HCT116 (cell line): Measurements from ENCODE around the gene RBBP8. TPM values are rescaled to one million over a fixed set of nuclear protein-coding genes. Genes with fewer than 3 reads are reported as not detected.

Experiments
- ATAC-seq: fragments of 200-7000 bp; cut with Tn5 transposase; 2 replicates; pipeline ENCODE4 v1.9.1; 2020; ENCODE audit warnings: mild to moderate bottlenecking, moderate library complexity
- BruUV-seq: library from RNA; stranded (reverse); fragments of 400-500 nt; replicated peaks from 2 replicates; lab custom pipeline; 2021; lab: Mats Ljungman, UMichigan
- CTCF ChIA-PET: fragments of 300-600 bp; sonication (Branson Sonifier 250); formaldehyde crosslinking; loops from one replicate; lab custom pipeline; 2021; ENCODE audit warnings: antibody characterized with exemption; lab: Charles Lee
- POLR2A ChIA-PET: fragments of 300-600, 350-600 bp; sonication (Branson Sonifier 250); formaldehyde crosslinking; loops from one replicate; lab custom pipeline; 2021; ENCODE audit warnings: antibody characterized with exemption; lab: Charles Lee
- RAD21 ChIA-PET, 2 experiments: fragments of 300-600 bp; sonication (Branson Sonifier 250); formaldehyde crosslinking; loops; one replicate each; lab custom pipeline; 2023; ENCODE audit warnings: low total read pairs in 2 of 2; ENCODE audit not compliant: uncharacterized antibody in 2 of 2, unreplicated experiment in 2 of 2, low non-redundant PET in 1 of 2; lab: Charles Lee
- DNase-seq: peaks from one replicate; pipeline ENCODE4 v3.0.0-alpha.2; 2010; ENCODE audit warnings: low read depth, low spot score
- H2AFZ ChIP-seq: fragments of 200-600 bp; shearing (Covaris generic), sonication (generic); 2 replicates; pipeline ENCODE4 v1.6.1; 2017; ENCODE audit warnings: low read depth, mixed run types, mixed read lengths, antibody characterized with exemption, low read length; ENCODE audit not compliant: poor library complexity, severe bottlenecking
- H3K27ac ChIP-seq: 2 replicates; pipeline ENCODE4 v1.5.1; 2012; ENCODE audit warnings: low read depth, low read length
- H3K27me3 ChIP-seq: fragments of 200-600 bp; sonication (generic); 2 replicates; pipeline ENCODE4 v1.6.1; 2016; ENCODE audit warnings: mixed run types, low read length, mixed read lengths; ENCODE audit not compliant: insufficient read depth
- H3K36me3 ChIP-seq, 2 experiments: fragments of 200-500 bp in 1 of 2; fragments of 200-600 bp in 1 of 2; sonication (Bioruptor generic) in 1 of 2; sonication (generic) in 1 of 2; 2 replicates each; pipeline versions ENCODE4 v1.5.1 to v1.6.1; 2014 to 2016; ENCODE audit warnings: low read length in 2 of 2, inconsistent platforms in 1 of 2, mixed read lengths in 1 of 2, mixed run types in 1 of 2; ENCODE audit not compliant: insufficient read depth in 2 of 2, control insufficient read depth in 1 of 2
- H3K4me1 ChIP-seq, 2 experiments: fragments of 200-600 bp in 1 of 2; sonication (generic) in 1 of 2; 2 replicates each; pipeline versions ENCODE4 v1.5.1 to v1.6.1; 2012 to 2017; ENCODE audit warnings: low read length in 2 of 2, inconsistent platforms in 1 of 2, mild to moderate bottlenecking in 1 of 2, mixed read lengths in 1 of 2, mixed run types in 1 of 2, moderate library complexity in 1 of 2; ENCODE audit not compliant: insufficient read depth in 2 of 2, control insufficient read depth in 1 of 2
- H3K4me2 ChIP-seq: fragments of 200-600 bp; sonication (generic); 2 replicates; pipeline ENCODE4 v1.6.1; 2017; ENCODE audit warnings: mixed run types, low read length, mixed read lengths
- H3K4me3 ChIP-seq, 2 experiments: fragments of 200-600 bp in 1 of 2; sonication (generic) in 1 of 2; replicated peaks in 1 of 2; 2 replicates each; pipeline ENCODE4 v1.5.1; 2011 to 2016; ENCODE audit warnings: low read length in 2 of 2, control low read depth in 1 of 2, low read depth in 1 of 2, mild to moderate bottlenecking in 1 of 2, mixed read lengths in 1 of 2, mixed run types in 1 of 2
- H3K79me2 ChIP-seq: fragments of 200-600 bp; sonication (generic); 2 replicates; pipeline ENCODE4 v1.6.1; 2017; ENCODE audit warnings: mild to moderate bottlenecking, mixed run types, low read length, moderate library complexity, mixed read lengths; ENCODE audit not compliant: insufficient read depth
- H3K9ac ChIP-seq: fragments of 200-600 bp; sonication (generic); 2 replicates; pipeline ENCODE4 v1.6.1; 2016; ENCODE audit warnings: low read length, mixed read lengths
- H3K9me2 ChIP-seq: fragments of 200-600 bp; sonication (generic), shearing (Covaris generic); 2 replicates; pipeline ENCODE4 v1.6.1; 2017; ENCODE audit warnings: mixed run types, mild to moderate bottlenecking, moderate library complexity; ENCODE audit not compliant: insufficient read depth
- H3K9me3 ChIP-seq, 2 experiments: fragments of 200-500 bp in 1 of 2; fragments of 200-600 bp in 1 of 2; sonication (Bioruptor generic) in 1 of 2; sonication (generic) in 1 of 2; 2 replicates each; pipeline ENCODE4 v1.6.1; 2014 to 2017; ENCODE audit warnings: low read length in 2 of 2, mixed read lengths in 2 of 2, inconsistent platforms in 1 of 2, low read depth in 1 of 2, mild to moderate bottlenecking in 1 of 2, mixed run types in 1 of 2, moderate library complexity in 1 of 2; ENCODE audit not compliant: control insufficient read depth in 1 of 2, insufficient read depth in 1 of 2
- H4K20me1 ChIP-seq: fragments of 200-600 bp; sonication (generic), shearing (Covaris generic); 2 replicates; pipeline ENCODE4 v1.6.1; 2017; ENCODE audit warnings: mixed run types, mild to moderate bottlenecking, moderate library complexity; ENCODE audit not compliant: insufficient read depth
- ATF3 ChIP-seq: IDR thresholded peaks from 2 replicates; pipeline ENCODE4 v1.6.1; 2012
- CTCF ChIP-seq, 3 experiments: fragments of 200-600 bp in 1 of 3; sonication (generic) in 1 of 3; IDR thresholded peaks in 2 of 3; conservative IDR thresholded peaks in 1 of 3; 2 replicates each; pipeline ENCODE4 v1.5.1; 2012 to 2017; ENCODE audit warnings: low read depth in 2 of 3, low read length in 2 of 3, antibody characterized with exemption in 1 of 3, borderline replicate concordance in 1 of 3, control low read depth in 1 of 3, mild to moderate bottlenecking in 1 of 3, mixed read lengths in 1 of 3, mixed run types in 1 of 3, moderate library complexity in 1 of 3; ENCODE audit not compliant: insufficient read depth in 1 of 3
- ELF1 ChIP-seq: IDR thresholded peaks from 2 replicates; pipeline ENCODE4 v1.6.1; 2012; ENCODE audit warnings: low read depth, borderline replicate concordance
- EZH2 ChIP-seq: fragments of 200-600 bp; sonication (generic); IDR thresholded peaks from 2 replicates; pipeline ENCODE4 v1.6.1; 2017; ENCODE audit warnings: antibody characterized with exemption, mixed run types
- MAX ChIP-seq: IDR thresholded peaks from 2 replicates; pipeline ENCODE4 v1.6.1; 2012
- TCF7L2 ChIP-seq: IDR thresholded peaks from 2 replicates; pipeline ENCODE4 v1.7.0; 2011; ENCODE audit warnings: borderline replicate concordance, inconsistent platforms; ENCODE audit not compliant: insufficient read depth, insufficient read length; ENCODE audit errors: extremely low read depth
- ZFX ChIP-seq: fragments of 450-650 bp; IDR thresholded peaks from 2 replicates; pipeline ENCODE4 v1.6.1; 2017
- intact Hi-C: fragments of 100-400 bp; cut with micrococcal nuclease; formaldehyde crosslinking; loops from 2 replicates; pipeline ENCODE4 v1.10.0; 2022
- total RNA-seq: library from RNA; stranded (reverse); gene quantifications from one replicate; pipeline ENCODE4 v1.2.1, GENCODE V29; 2021; ENCODE audit not compliant: unreplicated experiment

The RBBP8 gene
- total RNA-seq, 1 experiment from 2014 or later: 66.6 TPM

- no peak for TF ChIP-seq ATF3
These were observed 65.2 kb downstream of the RBBP8 start (continued) for GRCh38 chr18:22998344-22998743.

- Histone ChIP-seq H3K27me3 (no peaks in the 10 kb centered on the region), H4K20me1 (no peaks in the 10 kb centered on the region), H3K36me3 (peaks cover 7 to 18% of the 10 kb centered on the region in 2 experiments; a peak in 2 of 4 replicates), H3K9me3 (no peaks in the 10 kb centered on the region), H3K9me2 (no peaks in the 10 kb centered on the region), H3K4me3 (no peak overlapping the region), H3K79me2 (no peaks in the 10 kb centered on the region), H3K4me2 (no peak overlapping the region), H3K27ac (no peak overlapping the region), H2AFZ (no peak overlapping the region), H3K4me1 (no peaks in the 10 kb centered on the region), H3K9ac (no peak overlapping the region)
- ChIA-PET RAD21 (no interaction called here), CTCF (interaction anchor here (1.0 kb wide), 1 partner anchor 16 kb away, joined by 3 read pairs; no protein-coding TSS in a partner anchor), POLR2A (no interaction called here)
- no peak for TF ChIP-seq ELF1
- no peak for TF ChIP-seq ZFX
- TF ChIP-seq MAX: no peak
- TF ChIP-seq EZH2: no peak
- TF ChIP-seq CTCF (IDR thresholded peaks at IDR 0.05 in 2 of 3, conservative IDR thresholded peaks at IDR 0.05 in 1 of 3; ENCODE audit: borderline replicate concordance in 1 of 3, insufficient read depth in 1 of 3, low read depth in 2 of 3, low read length in 2 of 3): no peak
- no peak for TF ChIP-seq TCF7L2
- no peak for ATAC-seq
- DNase-seq: no peak
- no TSS peak for BruUV-seq
- intact Hi-C loops: no loop called here
These were observed 66.1 kb downstream of the RBBP8 start for GRCh38 chr18:22999212-22999611.
